Fibroblast of villous mesenchyme (primary cell): ENCODE results near the gene SCN2A. TPM values are rescaled to one million over a fixed set of nuclear protein-coding genes. Genes with fewer than 3 reads are reported as not detected.

Experiments
- DNase-seq: peaks from one replicate; pipeline ENCODE4 v3.0.0-alpha.2; 2010; ENCODE audit warnings: low read depth
- H3K4me3 ChIP-seq: 2 replicates; pipeline ENCODE4 v1.5.1; 2011; ENCODE audit warnings: low read depth, mild to moderate bottlenecking, low read length
- CTCF ChIP-seq: IDR thresholded peaks from 2 replicates; pipeline ENCODE4 v1.5.1; 2012; ENCODE audit warnings: low read depth, mild to moderate bottlenecking, low read length; ENCODE audit not compliant: insufficient read depth
- total RNA-seq: library from RNA; depleted of rRNA; stranded (reverse); fragments of >200 nt; gene quantifications from 2 replicates; pipeline ENCODE4 v1.2.3, GENCODE V29; 2012

Gene SCN2A
- total RNA-seq, 1 donor, result 11.7 TPM

- no peak overlapping the region for H3K4me3 ChIP-seq
- TF ChIP-seq CTCF, result no peak
- DNase-seq, result no peak
Measured at GRCh38 chr2:165420231-165420630, 181.0 kb downstream of the SCN2A start.

DNA sequence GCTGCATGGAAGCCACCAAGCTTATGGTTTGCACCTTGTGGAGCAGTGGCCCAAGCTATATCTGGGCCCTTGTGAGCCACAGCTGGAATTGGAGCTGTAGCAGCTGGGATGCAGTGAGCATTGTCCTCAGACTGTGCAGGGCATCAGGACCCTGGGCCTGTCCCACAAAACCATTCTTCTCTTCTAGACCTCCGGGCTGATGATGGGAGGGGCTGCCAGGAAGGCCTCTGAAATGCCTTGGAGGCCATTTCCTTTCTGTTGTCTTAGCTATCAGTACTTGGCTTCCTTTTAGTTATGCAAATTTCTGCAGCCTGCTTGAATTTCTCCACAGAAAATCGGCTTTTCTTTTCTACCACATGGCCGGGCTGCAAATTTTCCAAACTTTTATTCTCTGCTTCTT, 183.9 kb downstream of the SCN2A start:
- no peak overlapping the region for H3K4me3 ChIP-seq
- TF ChIP-seq CTCF, result no peak
- no peak for DNase-seq

GRCh38 chr2:165425556-165425955, 186.3 kb downstream of the SCN2A start:
- TF ChIP-seq CTCF, result no peak
- no peak overlapping the region for H3K4me3 ChIP-seq

GRCh38 chr2:165427686-165428085, 188.5 kb downstream of the SCN2A start:
- no peak for DNase-seq
- H3K4me3 ChIP-seq, result no peak overlapping the region
- no peak for TF ChIP-seq CTCF

More at GRCh38 chr2:165425556-165425955, 186.3 kb downstream of the SCN2A start:
- no peak for DNase-seq

GRCh38 chr2:165428926-165429325, 189.7 kb downstream of the SCN2A start:
- TF ChIP-seq CTCF, result no peak
- DNase-seq, result no peak
- no peak overlapping the region for H3K4me3 ChIP-seq

- no peak overlapping the region for H3K4me3 ChIP-seq
- no peak for TF ChIP-seq CTCF
- DNase-seq, result no peak
Measured at GRCh38 chr2:165431014-165431413, 191.8 kb downstream of the SCN2A start.

GRCh38 chr2:165432234-165432966, 193.2 kb downstream of the SCN2A start:
- H3K4me3 ChIP-seq, result no peak overlapping the region
- no peak for TF ChIP-seq CTCF
- DNase-seq, result no peak
